Activated CD4-positive, alpha-beta T cell treated with anti-CD3 and anti-CD28 coated beads, Interleukin-2, amount 50 U/mL, for 48 hours (primary cell): ENCODE data around the gene PDE8B.

Experiments
- DNase-seq, 2 experiments: peaks; one replicate each; pipeline ENCODE4 v3.0.0-alpha.2; 2020

PDE8B gene

DNA sequence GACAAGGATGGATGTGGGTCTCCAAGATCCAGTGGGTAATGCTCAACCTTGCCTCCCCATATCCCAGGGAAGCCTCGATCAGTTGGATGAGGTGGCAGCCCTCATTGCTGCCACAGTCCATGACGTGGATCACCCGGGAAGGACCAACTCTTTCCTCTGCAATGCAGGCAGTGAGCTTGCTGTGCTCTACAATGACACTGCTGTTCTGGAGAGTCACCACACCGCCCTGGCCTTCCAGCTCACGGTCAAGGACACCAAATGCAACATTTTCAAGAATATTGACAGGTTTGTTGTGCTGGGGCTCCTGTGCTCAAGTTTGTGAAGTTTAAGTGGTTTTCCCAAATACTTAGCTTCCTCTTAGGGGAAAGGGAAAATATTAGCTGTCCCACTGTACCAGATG lies 207.7 kb downstream of the PDE8B start:
- DNase-seq, result no peak

DNA sequence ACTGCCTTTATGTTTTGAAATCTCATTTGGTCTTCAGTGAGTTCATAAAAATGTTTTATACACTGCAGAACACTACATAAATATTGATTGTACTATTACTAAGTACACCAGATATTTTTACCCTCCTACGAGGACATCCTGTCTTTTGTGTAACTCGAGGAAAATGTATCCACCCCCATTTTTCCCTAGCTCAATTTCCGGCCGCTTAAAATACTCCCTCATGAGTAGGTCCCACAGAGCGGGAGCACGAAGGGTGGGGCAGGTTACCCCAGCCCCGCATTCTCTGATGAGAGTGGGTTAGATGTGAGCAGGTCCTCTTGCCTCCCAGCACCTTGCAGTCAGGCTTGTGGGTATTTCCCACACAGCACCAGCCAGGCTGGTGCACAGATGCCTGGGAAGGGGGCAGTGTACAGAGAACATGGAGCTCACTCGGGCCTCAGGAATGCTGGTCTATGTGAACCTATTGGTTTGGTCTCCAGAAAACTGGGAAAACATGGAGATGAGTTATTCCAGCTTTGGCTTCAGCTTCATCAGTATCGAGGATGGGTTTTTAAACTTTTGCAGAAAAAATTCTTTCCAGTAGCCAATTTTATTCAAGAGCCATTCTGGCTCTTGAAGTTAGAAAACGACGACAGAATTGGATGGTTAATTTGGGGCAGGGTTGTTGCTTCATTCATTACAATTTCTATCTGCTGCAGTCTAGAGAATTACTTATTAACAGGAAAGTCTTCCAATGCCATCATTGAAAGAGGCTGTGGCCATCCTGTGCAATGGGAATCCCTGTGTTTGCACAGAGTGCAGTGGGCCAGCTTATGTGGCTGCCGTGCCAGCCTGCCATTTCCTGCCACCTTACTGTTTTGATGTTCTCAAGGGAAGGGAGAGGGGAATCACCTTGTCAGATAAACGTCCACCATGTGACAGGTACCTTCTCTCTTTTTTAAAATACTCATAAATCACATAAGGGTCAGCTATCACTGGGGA lies 208.4 kb downstream of the PDE8B start:
- no peak for DNase-seq

DNA sequence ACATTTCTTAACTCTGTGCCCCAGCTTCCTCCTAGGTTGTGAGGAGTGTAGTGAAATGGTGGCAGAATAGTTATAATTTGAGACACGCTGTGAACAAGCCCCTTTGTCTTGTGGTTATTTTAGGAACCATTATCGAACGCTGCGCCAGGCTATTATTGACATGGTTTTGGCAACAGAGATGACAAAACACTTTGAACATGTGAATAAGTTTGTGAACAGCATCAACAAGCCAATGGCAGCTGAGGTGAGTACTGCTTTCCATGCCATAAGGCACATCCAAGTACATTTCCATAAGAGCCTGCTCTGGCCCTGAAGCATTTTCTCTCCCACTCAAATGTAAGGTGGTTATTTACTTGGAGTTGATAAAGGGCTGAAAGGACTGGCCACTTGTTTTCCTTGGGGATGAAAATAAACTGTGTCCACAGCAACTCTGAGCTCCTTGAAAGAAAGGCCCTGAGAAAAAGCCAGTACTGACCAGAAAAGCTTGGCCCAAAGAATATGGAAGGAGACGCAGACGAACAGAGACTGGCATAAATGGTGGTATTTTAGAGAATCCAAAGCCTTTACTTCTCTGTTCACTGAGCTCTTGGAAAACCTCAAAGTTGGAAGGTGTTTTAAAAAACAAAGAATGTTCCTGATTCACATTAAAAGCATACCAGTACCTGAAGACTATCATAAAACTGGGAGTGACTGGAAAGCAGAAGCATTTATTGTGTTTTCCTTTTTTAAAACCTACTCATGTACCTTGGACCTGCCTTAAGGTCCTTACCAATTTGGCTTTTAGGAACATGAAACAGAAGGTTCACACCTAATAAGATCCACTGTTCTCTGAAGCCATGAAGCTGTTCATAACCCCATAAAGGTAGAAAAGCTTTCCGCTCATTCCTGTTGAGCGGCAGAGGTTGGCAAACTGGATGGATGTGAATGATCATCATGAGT lies 209.4 kb downstream of the PDE8B start:
- no peak for DNase-seq

DNA sequence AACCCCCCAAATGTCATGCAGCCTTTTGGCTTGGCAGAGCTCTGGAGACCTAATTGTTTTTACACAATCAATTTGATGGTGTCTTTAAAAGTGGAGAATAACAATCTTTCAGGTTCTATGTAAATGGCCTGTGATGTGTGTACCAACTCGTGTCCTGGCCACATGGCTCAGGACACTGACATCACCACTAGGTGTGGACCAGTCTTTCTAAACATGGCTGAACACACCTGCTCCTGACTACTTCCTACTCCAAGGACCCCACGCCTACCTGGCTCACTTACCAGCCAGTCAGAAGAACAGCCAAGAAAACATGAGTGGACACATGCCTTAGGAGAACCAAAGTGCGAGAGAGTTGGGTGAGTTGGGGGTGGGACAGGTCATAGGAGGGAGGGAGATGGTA lies 210.5 kb downstream of the PDE8B start:
- DNase-seq, result no peak

DNA sequence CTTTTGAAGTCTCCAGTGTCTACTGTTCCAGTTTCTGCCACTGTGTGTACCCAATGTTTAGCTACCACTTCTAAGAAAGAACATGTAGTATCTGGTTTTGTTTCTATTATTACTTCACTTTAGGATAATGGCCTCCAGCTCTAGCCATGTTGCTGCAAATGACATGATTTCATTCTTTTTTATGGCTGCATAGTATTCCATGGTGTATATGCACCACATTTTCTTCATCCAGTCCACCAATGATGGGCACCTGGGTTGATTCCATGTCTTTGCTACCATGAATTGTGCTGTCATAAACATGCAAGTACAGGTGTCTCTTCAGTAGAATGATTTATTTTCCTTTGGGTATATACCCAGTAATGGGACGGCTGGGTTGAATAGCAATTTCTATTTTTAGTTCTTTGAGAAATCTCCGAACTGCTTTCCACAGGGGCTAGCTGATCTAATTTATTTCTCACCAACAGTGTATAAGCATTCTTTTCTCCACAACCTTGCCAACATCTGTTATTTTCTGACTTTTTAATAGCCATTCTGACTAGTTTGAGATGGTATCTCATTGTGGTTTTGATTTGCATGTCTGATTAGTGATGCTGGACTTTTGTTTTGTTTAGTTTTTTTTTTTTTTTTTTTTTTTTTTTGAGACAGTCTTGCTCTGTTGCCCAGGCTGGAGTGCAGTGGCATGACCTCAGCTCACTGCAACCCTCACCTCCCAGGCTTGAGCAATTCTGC lies 212.7 kb downstream of the PDE8B start:
- DNase-seq, result no peak

DNA sequence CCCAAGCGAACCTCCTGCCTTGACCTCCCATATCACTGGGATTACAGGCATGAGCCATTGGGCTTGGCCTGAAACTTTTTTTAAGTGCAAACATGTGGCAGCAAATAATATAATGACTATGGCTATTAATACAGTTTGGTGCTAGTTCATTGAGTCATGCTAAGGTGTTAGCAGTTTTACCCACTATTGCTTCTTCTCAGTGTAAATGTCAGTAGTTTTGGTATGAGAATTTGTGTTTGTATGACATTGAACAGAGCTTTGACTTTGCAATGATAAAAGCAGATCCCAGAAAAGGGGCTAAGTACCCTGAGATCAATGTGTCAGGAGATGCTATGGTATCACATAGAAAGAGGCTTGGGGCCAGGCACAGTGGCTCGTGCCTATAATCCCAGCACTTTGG lies 214.4 kb downstream of the PDE8B start:
- DNase-seq, result no peak

DNA sequence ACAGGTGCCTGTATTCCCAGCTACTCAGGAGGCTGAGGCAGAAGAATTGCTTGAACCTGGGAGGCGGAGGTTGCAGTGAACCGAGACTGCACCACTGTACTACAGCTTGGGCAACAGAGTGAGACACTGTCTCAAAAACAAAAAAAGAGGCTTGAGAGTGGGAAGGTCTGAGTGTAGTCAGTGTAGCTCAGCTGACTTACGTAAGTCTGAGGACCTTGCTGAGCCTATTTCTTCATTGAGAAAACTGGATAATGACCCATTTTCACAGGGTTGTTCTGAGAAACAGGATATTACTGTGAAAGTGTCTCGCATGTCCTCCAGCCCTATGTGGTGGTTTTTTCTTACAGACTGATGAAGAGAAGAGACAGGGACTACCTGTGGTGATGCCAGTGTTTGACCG lies 214.9 kb downstream of the PDE8B start:
- DNase-seq, result no peak

DNA sequence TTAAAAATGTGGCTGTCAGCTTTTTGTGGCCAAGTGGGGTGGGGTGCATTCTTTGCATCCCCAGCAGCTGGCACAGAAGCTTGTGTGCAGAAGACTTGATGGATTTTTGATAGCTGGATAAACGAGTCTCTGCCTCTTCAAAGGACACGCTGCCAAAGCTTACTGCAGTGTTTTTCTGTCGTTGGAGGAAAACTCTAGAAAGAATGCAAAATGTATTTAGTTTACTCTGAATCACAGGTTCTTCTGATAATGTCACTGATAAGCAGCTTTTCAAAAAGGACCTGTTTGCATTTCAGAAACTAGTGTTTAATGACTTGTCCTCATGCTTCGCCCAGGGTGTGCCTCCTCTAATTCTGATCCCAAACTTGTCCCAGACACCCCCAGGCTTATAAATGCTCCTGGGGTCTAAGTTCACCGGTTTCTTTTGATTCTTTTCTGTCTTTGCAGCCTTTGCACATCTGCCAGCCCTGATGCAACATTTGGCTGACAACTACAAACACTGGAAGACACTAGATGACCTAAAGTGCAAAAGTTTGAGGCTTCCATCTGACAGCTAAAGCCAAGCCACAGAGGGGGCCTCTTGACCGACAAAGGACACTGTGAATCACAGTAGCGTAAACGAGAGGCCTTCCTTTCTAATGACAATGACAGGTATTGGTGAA lies 215.6 kb downstream of the PDE8B start:
- no peak for DNase-seq

DNA sequence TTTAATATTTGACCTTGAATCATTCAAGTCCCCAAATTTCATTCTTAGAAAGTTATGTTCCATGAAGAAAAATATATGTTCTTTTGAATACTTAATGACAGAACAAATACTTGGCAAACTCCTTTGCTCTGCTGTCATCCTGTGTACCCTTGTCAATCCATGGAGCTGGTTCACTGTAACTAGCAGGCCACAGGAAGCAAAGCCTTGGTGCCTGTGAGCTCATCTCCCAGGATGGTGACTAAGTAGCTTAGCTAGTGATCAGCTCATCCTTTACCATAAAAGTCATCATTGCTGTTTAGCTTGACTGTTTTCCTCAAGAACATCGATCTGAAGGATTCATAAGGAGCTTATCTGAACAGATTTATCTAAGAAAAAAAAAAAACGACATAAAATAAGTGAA lies 216.2 kb downstream of the PDE8B start:
- no peak for DNase-seq

DNA sequence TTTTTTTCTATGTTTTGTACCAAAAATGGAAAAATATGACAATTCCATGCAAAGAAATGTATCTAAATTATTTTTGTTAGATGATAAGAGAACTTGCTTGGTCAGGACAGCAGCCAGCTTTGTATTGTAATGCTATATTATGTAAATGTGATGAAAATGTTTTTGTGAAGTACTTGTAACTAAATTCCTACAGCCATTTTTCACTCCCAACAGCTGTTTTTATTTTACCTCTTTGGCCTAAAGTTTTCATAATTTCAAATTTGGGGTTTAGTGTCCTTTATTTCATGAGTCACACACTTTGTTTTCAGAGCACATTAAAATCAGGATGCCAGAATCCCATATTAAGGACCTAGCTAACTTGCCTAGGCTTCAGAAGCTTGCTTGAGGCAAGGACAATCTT lies 217.5 kb downstream of the PDE8B start:
- no peak for DNase-seq

DNA sequence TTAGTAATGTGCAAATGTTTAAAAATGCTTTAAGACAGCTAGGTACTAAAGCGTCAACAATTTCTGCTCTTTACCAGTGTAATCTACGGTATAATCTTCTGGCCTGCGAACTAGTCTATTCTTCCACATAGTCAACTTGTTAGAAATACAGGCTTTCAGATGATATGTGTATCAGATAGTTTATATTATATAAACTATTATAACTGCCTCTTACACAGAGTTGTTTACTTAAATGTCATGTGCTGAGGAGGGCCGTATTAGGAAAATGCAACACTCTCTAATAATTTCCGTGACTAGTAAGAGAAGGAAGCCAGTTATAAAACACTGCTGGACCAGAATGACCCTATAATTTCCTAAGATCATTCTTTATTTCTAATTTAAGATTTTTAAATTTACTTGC lies 218.0 kb downstream of the PDE8B start:
- DNase-seq, result no peak

DNA sequence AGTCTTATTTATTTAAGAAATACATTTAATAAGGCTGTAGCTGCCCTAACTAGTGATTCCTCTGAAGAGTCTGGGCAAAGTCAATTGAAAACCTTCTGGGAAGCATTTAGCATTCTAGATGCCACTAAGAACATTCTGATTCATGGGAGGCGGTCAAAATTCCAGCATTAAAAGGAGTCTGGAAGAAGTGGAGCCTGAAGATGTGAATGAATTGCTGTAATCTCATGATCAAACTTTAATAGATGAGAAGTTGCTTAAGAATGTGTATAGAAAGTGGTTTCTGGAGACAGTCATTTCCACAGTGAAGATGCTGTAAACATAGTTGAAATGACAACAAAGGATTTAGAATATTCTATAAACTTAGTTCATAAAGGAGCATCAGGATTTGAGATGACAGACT lies 220.2 kb downstream of the PDE8B start:
- no peak for DNase-seq

DNA sequence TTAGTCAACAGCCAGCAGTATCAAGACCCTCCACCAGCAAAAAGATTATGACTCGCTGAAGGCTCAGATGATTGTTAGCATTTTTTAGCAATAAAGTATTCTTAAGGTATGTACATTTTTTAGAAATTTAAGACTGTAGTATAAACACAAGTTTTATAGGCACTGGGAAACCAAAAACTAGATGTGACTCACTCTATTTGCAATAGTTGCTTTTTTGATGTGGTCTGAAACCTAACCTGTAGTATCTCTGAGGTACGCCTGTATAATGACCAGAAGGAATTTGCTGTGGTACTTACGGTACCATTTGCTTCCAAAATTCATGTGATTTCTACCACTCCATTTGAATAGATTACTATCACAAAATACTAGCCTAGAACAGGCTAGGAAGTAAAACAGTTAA lies 220.8 kb downstream of the PDE8B start:
- no peak for DNase-seq

DNA sequence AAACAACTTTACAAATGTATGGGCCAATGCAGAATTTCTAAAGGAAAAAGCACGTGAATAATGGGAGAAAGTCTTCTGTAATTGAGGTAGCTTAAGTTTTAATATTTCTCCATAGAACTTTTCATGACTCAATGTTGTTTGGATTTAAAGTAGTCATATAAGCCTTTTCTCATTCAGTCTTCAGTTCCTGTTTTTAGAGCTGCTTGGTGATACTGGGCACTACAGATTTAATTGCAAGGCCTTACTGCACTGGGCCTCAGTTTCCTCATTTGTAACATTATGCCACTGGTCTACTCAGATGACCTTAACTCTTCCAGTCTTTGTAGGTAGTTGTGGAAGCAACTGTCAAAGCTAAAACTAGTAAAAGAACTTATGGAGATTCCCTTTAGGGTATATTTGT lies 221.2 kb downstream of the PDE8B start:
- DNase-seq, result no peak

DNA sequence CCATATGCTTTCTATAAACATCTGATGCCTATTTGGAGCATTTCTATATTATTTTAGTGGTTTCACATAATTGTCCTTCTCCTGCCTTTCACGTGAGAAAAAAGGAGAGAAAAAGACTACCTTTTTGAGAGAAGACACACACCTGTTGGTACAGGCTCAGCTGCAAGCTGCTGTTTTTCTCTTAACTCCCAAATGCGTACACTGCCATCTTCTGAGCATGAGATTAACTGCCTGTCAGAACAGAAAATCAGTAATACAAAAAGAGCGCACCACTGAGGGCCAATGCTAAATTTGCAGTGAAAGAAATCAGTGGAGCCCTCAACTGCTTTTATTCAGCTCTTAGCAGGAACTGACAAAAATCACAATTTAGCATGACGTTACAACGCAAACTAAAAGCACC lies 226.7 kb downstream of the PDE8B start:
- DNase-seq, result no peak

DNA sequence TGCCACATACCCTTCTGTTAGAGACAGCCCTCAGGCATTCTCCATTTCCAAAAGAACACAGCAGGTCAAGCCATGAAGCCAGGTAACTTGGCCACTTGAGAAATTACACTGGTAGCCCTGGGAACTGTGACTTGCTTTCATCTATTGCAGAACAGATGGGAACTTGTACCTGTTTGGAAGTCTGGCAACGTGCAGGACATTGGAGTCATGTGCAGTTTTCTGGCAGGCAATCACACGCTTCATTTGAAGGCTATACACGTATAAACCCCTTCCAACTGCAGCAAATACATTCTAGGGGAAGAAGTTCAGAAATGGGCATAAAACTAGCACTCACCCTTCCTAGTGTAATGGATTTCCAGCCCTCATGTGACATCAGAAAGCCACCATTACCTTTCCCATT lies 227.6 kb downstream of the PDE8B start:
- DNase-seq, result no peak

DNA sequence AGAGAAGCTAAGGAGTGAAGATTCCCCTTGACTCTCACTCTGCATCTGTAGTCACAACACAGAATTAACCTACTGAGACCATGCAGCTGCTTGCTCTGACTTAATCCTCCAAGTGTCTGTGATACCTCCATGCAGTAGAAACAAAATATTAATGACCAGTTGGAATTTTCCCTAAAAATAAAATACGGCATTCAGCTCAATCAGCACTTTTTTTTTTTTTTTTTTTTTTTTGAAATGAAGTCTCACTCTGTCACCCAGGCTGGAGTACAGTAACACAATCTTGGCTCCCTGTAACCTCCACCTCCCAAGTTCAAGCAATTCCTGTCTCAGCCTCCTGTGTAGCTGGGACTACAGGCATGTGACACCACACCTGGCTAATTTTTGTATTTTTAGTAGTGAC lies 233.2 kb downstream of the PDE8B start:
- no peak for DNase-seq

DNA sequence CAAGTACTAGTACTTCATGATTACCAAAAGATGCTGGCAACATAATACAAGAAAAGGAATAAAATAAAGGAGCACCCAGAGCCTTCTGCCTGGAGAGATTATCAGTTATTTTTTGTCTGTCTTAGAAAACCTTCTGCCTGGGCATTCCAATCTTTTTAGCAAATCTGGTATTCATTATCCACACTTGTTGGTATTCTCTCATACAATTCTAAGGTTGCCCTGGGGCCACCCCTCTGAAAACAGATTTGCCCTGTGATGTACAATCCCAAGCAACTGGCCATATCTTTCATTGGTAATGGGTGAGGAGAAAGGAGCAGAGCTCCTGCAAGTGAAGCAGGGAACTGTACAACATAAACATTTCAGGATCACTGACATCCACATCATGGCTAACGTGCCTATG lies 233.9 kb downstream of the PDE8B start:
- no peak for DNase-seq

DNA sequence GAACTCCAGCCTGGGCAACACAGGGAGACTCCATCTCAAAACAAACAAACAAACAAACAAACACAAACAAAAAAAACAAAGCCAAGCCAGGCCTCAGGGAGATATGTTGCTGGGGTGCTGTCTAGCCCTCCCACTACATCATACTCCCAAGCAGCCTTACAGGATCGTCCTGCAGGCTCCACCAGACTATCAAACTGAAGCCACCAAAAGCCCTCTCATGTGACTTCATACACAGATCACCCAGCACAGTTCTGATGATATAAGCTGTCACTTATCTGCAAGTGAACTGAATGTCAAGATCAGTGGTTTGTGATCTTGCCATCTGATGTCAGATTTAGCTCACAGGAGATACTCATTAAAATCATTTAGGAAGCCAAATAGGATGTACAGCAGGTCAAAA lies 238.4 kb downstream of the PDE8B start:
- DNase-seq, result no peak

DNA sequence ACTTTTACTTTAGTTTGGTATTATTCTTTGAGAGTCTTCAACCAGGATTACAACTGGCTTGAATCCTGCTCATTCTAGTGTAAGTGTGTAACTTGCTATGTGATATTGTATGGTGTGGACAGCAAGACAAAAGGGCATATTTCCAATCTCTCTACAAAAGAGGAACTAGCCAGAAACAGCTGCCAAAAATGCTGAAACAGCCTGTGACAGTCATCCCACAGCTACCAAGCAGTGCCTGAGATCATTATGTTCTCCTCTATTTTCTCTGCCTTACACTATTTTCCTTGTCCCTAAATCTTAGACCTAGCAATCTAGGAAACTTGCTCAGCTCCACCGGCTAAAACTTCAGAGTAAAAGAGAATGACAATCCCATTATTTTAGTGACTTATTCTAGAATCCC lies 238.8 kb downstream of the PDE8B start:
- no peak for DNase-seq

DNA sequence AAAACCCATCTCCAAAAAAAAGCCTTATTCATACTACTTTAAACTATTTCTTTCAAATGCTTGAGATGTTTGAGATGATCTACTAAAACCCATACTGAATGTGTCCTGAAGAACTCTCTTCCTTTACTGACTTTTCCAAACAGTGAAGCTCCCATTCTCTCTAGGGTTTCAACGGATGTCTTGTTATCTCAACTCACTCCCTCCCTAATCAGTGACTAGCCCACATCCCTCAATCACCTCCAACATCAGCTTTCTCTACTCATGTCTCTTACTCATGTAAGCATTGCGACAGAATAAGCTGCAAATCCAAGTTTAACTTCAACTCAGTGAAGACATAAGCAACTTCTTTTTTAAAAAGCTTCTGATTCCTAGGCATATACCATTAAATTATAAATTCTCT lies 239.5 kb downstream of the PDE8B start:
- DNase-seq, result no peak

DNA sequence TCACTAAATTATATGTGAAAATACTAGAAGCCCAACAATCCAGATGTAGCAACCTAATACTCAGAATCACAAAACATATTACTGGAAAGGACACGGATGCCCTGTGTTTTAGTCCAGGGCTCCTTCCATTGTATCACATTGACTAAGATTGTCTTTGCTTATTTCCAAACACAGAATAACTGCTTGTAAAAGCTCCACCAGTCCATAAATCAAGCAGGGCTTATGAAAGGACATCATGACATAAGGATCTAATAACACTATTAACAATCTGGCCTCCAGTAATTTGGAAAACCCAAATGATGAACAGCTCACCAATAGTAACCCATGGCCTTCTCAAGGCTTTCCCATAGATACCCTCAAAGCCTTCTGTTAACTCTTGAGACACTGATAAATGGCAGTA lies 241.9 kb downstream of the PDE8B start:
- no peak for DNase-seq

DNA sequence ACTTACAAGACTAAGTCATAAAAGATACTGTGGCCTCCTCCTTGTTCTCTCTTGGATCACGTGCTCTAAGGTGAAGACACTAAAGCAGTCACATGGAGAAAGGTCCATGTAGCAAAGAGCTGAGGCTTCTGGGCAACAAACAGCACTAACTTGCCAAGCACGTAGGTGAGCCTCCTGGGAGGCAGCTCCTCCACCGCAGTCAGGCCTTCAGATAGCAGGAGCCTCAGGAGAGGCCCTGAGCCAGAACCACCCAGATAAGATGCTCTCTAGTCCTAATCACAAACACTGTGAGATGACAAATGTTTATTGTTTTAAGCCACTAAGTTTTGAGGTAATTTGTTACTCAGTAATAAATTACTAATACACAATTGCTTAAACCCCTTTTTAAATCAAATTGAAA lies 243.6 kb downstream of the PDE8B start:
- no peak for DNase-seq
